K562 (cell line): ENCODE measurements around the gene LARP4B. TPM values are rescaled to one million over a fixed set of nuclear protein-coding genes. Genes with fewer than 3 reads are reported as not detected.
A peak's percentile ranks its signal among the peaks of the same experiment; 100 is the strongest.

ENCODE experiments used
- ATAC-seq: fragments of 200-7000 bp; cut with Tn5 transposase; 3 replicates; pipeline ENCODE4 v1.9.1; 2020; ENCODE audit warnings: moderate library complexity
- BruUV-seq: library from RNA; stranded (reverse); fragments of 400-500 nt; replicated peaks from 2 replicates; lab custom pipeline; 2021; lab: Mats Ljungman, UMichigan
- CTCF ChIA-PET: fragments of 300-600 bp; formaldehyde crosslinking; extraction: SDS; loops from one replicate; lab custom pipeline; 2021; ENCODE audit warnings: low intra/inter-chr PET ratio; lab: Yijun Ruan, JAX
- POLR2A ChIA-PET: fragments of 300-600, 350-650 bp; sonication (Branson Sonifier 250); formaldehyde crosslinking; extraction: SDS; loops from one replicate; lab custom pipeline; 2021; ENCODE audit warnings: antibody characterized with exemption, inconsistent platforms; lab: Yijun Ruan, JAX
- DNase-seq, 4 experiments: peaks; one replicate each; pipeline versions ENCODE4 v3.0.0 to v3.0.0-alpha.2; 2011 to 2018; ENCODE audit warnings: low spot score in 3 of 4, mixed read lengths in 3 of 4; ENCODE audit errors: extremely low read depth in 1 of 4
- FAIRE-seq: peaks from 2 replicates; lab custom pipeline; 2011; peaks lifted over from hg19 to GRCh38; lab: Jason Lieb, UNC
- H2AFZ ChIP-seq: 2 replicates; pipeline ENCODE4 v1.6.0; 2011; ENCODE audit warnings: low read depth, low read length, control low read depth, inconsistent platforms
- H3K27ac ChIP-seq: fragments of 200-600 bp; 3 replicates; pipeline ENCODE4 v1.8.0; 2011; ENCODE audit warnings: low read depth, mild to moderate bottlenecking, control low read depth, inconsistent platforms, low read length, moderate library complexity, mixed read lengths; ENCODE audit errors: extremely low read depth
- H3K27me3 ChIP-seq, 2 experiments: fragments of 300-600 bp in 1 of 2; 2 replicates in 1 of 2; 3 replicates in 1 of 2; pipeline versions ENCODE4 v1.6.0 to v1.8.0; 2011; ENCODE audit warnings: inconsistent platforms in 2 of 2, low read length in 2 of 2, mild to moderate bottlenecking in 1 of 2, mixed read lengths in 1 of 2, moderate library complexity in 1 of 2; ENCODE audit not compliant: control insufficient read depth in 2 of 2, insufficient read depth in 2 of 2
- H3K36me3 ChIP-seq: fragments of 300-600 bp; 3 replicates; pipeline ENCODE4 v1.8.0; 2011; ENCODE audit warnings: mild to moderate bottlenecking, low read length, inconsistent platforms; ENCODE audit not compliant: control insufficient read depth, insufficient read depth
- H3K4me1 ChIP-seq, 2 experiments: fragments of 200-600 bp in 1 of 2; replicated peaks in 1 of 2; 2 replicates in 1 of 2; 3 replicates in 1 of 2; pipeline versions ENCODE4 v1.5.1 to v1.8.0; 2011; ENCODE audit warnings: inconsistent platforms in 2 of 2, low read length in 2 of 2, mild to moderate bottlenecking in 1 of 2, mixed read lengths in 1 of 2, moderate library complexity in 1 of 2; ENCODE audit not compliant: control insufficient read depth in 2 of 2, insufficient read depth in 2 of 2
- H3K4me2 ChIP-seq: 2 replicates; pipeline ENCODE4 v1.6.1; 2011; ENCODE audit warnings: low read length, control low read depth, inconsistent platforms, mixed read lengths; ENCODE audit not compliant: insufficient read depth
- H3K4me3 ChIP-seq: fragments of 200-600 bp; sonication (generic), shearing (Covaris generic); 2 replicates; pipeline ENCODE4 v1.5.1; 2016; ENCODE audit warnings: control low read depth, inconsistent platforms
- H3K79me2 ChIP-seq: fragments of 200-600 bp; 3 replicates; pipeline ENCODE4 v1.8.0; 2011; ENCODE audit warnings: low read length, inconsistent platforms; ENCODE audit not compliant: control insufficient read depth, insufficient read depth
- H3K9ac ChIP-seq, 2 experiments: 2 replicates each; pipeline versions ENCODE4 v1.6.0 to v1.6.1; 2011; ENCODE audit warnings: low read depth in 2 of 2, low read length in 2 of 2, control low read depth in 1 of 2, inconsistent platforms in 1 of 2, mild to moderate bottlenecking in 1 of 2, mixed read lengths in 1 of 2; ENCODE audit not compliant: insufficient read depth in 1 of 2
- H3K9me1 ChIP-seq: one replicate; pipeline ENCODE4 v1.6.0; 2011; ENCODE audit warnings: inconsistent platforms, mild to moderate bottlenecking, low read length, moderate library complexity; ENCODE audit not compliant: control insufficient read depth, insufficient read depth
- H3K9me3 ChIP-seq: replicated peaks from 2 replicates; pipeline ENCODE4 v1.5.1; 2011; ENCODE audit warnings: low read depth, low read length, inconsistent platforms; ENCODE audit not compliant: control insufficient read depth, insufficient read depth
- H4K20me1 ChIP-seq: replicated peaks from 2 replicates; pipeline ENCODE4 v1.6.1; 2011; ENCODE audit warnings: low read length, inconsistent platforms, mixed read lengths; ENCODE audit not compliant: control insufficient read depth, insufficient read depth
- HNRNPK ChIP-seq: fragments of 200-400 bp; formaldehyde crosslinking; IDR thresholded peaks from one replicate; pipeline ENCODE4 v1.6.1; 2018; ENCODE audit warnings: mild to moderate bottlenecking, low read depth, low read length; ENCODE audit not compliant: poor library complexity, severe bottlenecking
- POLR2G ChIP-seq: fragments of 200-400 bp; formaldehyde crosslinking; IDR thresholded peaks from 2 replicates; pipeline ENCODE4 v1.6.1; 2017; ENCODE audit warnings: low read depth, mild to moderate bottlenecking, antibody characterized with exemption, low read length, moderate library complexity
- RBM22 ChIP-seq: fragments of 200-400 bp; formaldehyde crosslinking; IDR thresholded peaks from 2 replicates; pipeline ENCODE4 v1.6.1; 2018; ENCODE audit warnings: low read length, low read depth; ENCODE audit not compliant: poor library complexity, severe bottlenecking
- WGBS: fragments of 100-300 bp; shearing (Covaris generic); methylation state at CpG from one replicate; pipeline ENCODE4 v1.1.6; 2016; ENCODE audit warnings: low coverage, mixed read lengths; ENCODE audit not compliant: insufficient coverage; ENCODE audit errors: missing lambda C conversion rate; 5-methylcytosine and 5-hydroxymethylcytosine counted together
- in situ Hi-C: fragments of 300-500 bp; cut with MboI; formaldehyde crosslinking; loops from 4 replicates; pipeline ENCODE4 v1.15.0; 2018; ENCODE audit warnings: inconsistent platforms, mixed read lengths
- intact Hi-C: fragments of 100-400 bp; cut with micrococcal nuclease; formaldehyde crosslinking; loops from 2 replicates; pipeline ENCODE4 v1.14.2; 2022
- polyA plus RNA-seq, 8 experiments: library from polyadenylated mRNA; depleted of rRNA in 4 of 8; stranded (reverse) in 5 of 8; unstranded in 3 of 8; fragments of >200 nt; fragmentation: Nextera tagmentation in 2 of 8; fragmentation: Illumina TruSeq in 1 of 8; extraction: Ambion mirVana in 2 of 8; extraction: Trizol in 1 of 8; gene quantifications; 2 replicates each; pipeline versions ENCODE4 v1.2.1 to v1.2.3, GENCODE V29; 2011 to 2014; ENCODE audit warnings: inconsistent platforms in 1 of 8, missing spikeins in 1 of 8
- total RNA-seq, 7 experiments: library from RNA; depleted of rRNA in 6 of 7; stranded (reverse); fragments of >200 nt in 6 of 7; fragmentation: Illumina TruSeq in 2 of 7; extraction: Trizol in 2 of 7; gene quantifications; 2 replicates each; pipeline versions ENCODE4 v1.2.1 to v1.2.3, GENCODE V29; 2011 to 2021; ENCODE audit warnings: low replicate concordance in 1 of 7
- TF ChIP-seq, protein P1 (sequence below): sonication (generic); formaldehyde crosslinking; IDR thresholded peaks from 2 replicates; pipeline ENCODE4 v1.8.1; 2023; ENCODE audit warnings: mild to moderate bottlenecking, missing genetic modification reagents

The LARP4B gene
- total and polyA plus RNA-seq, 9 of the 15 experiments (the other 6 are each of a cell fraction or from before 2014, with no cell fraction given), result 11.8 to 130 (median 42.6) TPM

DNA sequence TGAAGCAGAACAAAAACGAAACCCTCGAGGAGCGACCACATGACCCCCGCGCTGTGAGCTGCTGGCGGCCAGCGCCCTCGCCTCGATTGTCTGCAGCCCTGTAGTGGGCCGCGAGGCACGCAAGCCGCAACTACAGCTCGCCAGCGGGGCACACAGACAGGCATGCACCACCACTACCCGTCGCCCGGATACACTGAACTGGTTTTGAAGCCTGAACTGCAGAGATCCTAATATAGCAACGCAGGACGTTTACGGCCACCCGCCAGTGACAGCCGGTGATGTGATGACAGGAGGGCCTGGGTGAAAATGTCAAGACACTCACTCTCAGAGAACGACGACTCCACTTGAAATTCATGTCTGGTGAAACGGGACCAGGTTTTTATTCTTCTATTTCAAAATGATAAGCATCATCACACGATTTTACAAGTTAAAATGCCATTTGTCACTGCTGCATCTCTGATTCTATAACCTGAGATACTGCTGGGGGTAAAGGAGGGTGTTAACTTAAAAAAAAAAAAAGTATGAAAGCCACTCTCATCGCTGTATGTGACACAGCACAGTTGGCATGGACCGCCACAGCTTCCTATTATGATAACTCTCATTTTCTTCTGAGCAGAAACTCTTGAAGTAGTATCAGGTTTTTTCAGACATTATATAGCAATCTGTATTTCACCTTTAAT, 121.7 kb downstream of the LARP4B start:
- H2AFZ ChIP-seq, result no peak overlapping the region
- ATAC-seq (no peak), FAIRE-seq (no peak), DNase-seq (no peak)
- in situ Hi-C loops, result no loop called here
- peaks cover 80% of the 10 kb centered on the region for H3K36me3 ChIP-seq
- H3K9me1 ChIP-seq, result no peaks in the 10 kb centered on the region
- intact Hi-C loops, result no loop called here
- CTCF ChIA-PET, result no interaction called here
- H3K9me3 ChIP-seq, result no peaks in the 10 kb centered on the region
- peaks cover 11% of the 10 kb centered on the region for H4K20me1 ChIP-seq
- H3K27me3 ChIP-seq, result no peaks in the 10 kb centered on the region
- H3K4me1 ChIP-seq, result peaks cover 0 to 15% of the 10 kb centered on the region in 2 experiments; a peak in 1 of 5 replicates
- H3K27ac ChIP-seq, result no peak overlapping the region
- H3K4me2 ChIP-seq, result no peak overlapping the region
- H3K79me2 ChIP-seq, result no peaks in the 10 kb centered on the region
- TF ChIP-seq, protein P1, sequence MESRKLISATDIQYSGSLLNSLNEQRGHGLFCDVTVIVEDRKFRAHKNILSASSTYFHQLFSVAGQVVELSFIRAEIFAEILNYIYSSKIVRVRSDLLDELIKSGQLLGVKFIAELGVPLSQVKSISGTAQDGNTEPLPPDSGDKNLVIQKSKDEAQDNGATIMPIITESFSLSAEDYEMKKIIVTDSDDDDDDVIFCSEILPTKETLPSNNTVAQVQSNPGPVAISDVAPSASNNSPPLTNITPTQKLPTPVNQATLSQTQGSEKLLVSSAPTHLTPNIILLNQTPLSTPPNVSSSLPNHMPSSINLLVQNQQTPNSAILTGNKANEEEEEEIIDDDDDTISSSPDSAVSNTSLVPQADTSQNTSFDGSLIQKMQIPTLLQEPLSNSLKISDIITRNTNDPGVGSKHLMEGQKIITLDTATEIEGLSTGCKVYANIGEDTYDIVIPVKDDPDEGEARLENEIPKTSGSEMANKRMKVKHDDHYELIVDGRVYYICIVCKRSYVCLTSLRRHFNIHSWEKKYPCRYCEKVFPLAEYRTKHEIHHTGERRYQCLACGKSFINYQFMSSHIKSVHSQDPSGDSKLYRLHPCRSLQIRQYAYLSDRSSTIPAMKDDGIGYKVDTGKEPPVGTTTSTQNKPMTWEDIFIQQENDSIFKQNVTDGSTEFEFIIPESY (CRISPR knock-in tag), result peak; percentile 76; the same call in 1 of the 2 replicates
- TF ChIP-seq POLR2G (peak; percentile 52; the same call in 1 of the 2 replicates), RBM22 (peak; percentile 84), HNRNPK (no peak)
- POLR2A ChIA-PET, result interaction anchor here (0.6 to 1.0 kb wide), 3 partner anchors 45 to 552 kb away, joined by 3 to 4 read pairs (median 4); no protein-coding TSS in a partner anchor
- H3K9ac ChIP-seq, result no peak overlapping the region
- WGBS, result 95% methylated on average over 29 of the region's 29 CpGs
- H3K4me3 ChIP-seq, result no peak overlapping the region
- TSS peak; percentile 18 for BruUV-seq
